ENCODE data around the gene H2BK1. TPM values are rescaled to one million over a fixed set of nuclear protein-coding genes. Genes with fewer than 3 reads are reported as not detected.

H2BK1 gene
- total RNA-seq, 2 donors from 2014 or later = not detected

DNA sequence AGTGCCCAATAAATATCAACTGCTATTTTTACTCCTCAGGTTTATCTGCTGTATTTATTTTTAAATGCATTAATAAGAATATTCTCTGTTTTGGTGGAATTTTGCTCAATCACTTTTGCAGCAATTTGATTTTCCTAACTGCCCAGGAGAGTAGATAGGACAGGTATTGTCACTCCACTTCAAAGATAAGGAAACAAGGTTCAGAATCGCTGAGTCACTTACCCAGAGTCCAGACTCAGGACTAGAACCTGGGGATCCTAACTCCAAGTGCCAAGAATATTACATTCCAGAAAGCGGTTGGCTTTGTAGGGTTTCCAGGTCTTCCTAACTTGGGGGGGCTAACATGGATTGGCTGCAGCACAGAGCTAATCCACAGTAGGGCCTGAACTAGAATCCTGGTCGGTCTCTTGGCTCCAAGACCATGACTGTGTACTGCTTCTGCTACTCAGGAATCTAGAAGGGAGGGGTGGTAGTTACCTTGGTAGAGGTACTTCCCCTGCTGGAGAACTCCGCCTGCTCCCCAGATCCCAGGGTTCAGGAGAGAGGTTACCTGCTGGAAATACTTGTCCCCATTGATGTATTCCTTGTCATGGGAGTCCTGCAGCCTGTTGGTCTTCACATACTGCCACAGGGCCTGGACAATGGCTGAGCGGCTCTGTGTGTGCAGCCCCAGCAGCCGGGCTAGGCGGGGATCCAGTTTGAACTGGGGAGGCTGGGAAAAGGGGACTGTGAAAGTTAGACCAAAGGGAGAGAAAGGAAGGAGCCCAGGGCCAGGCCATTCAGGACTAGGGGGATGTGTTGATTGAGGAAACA lies 30.9 kb upstream of the H2BK1 start:
- Mint-ChIP-seq H3K9me3 (no peaks in the 10 kb centered on the region), H3K4me3 (no peak overlapping the region), H3K36me3 (ENCODE audit: low read depth) (peaks cover 41% of the 10 kb centered on the region), H3K27ac (peak overlapping the region; percentile 59), H3K27me3 (ENCODE audit: insufficient read depth) (peaks cover 7% of the 10 kb centered on the region), H3K4me1 (peaks cover 15% of the 10 kb centered on the region)
- DNase-seq = peak; percentile 38
- no peaks in the 10 kb centered on the region for H3K27me3 ChIP-seq (ENCODE audit: control insufficient read depth, insufficient read depth, low read length, poor library complexity, severe bottlenecking)
- H3K4me1 ChIP-seq (ENCODE audit: control insufficient read depth, insufficient read depth, low read length) = peaks cover 8% of the 10 kb centered on the region
- H3K36me3 ChIP-seq (ENCODE audit: control insufficient read depth, insufficient read depth, low read length) = peaks cover 56% of the 10 kb centered on the region
- TF ChIP-seq, protein P1, sequence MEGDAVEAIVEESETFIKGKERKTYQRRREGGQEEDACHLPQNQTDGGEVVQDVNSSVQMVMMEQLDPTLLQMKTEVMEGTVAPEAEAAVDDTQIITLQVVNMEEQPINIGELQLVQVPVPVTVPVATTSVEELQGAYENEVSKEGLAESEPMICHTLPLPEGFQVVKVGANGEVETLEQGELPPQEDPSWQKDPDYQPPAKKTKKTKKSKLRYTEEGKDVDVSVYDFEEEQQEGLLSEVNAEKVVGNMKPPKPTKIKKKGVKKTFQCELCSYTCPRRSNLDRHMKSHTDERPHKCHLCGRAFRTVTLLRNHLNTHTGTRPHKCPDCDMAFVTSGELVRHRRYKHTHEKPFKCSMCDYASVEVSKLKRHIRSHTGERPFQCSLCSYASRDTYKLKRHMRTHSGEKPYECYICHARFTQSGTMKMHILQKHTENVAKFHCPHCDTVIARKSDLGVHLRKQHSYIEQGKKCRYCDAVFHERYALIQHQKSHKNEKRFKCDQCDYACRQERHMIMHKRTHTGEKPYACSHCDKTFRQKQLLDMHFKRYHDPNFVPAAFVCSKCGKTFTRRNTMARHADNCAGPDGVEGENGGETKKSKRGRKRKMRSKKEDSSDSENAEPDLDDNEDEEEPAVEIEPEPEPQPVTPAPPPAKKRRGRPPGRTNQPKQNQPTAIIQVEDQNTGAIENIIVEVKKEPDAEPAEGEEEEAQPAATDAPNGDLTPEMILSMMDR (conservative IDR thresholded peaks at IDR 0.05) = no peak
- H3K9ac ChIP-seq (ENCODE audit: extremely low read depth, low read length, poor library complexity, severe bottlenecking) = no peak overlapping the region
- no peaks in the 10 kb centered on the region for H3K9me3 ChIP-seq (ENCODE audit: control insufficient read depth, low read length)
- WGBS, 2 experiments (ENCODE audit: insufficient coverage in 1 of 2, insufficient read length in 1 of 2) = 95 to 96% methylated on average over 4 to 7 of the region's 7 CpGs
- no peak overlapping the region for H3K27ac ChIP-seq (ENCODE audit: low read depth, low read length)
- no peak overlapping the region for H3K4me3 ChIP-seq (ENCODE audit: low read length)

DNA sequence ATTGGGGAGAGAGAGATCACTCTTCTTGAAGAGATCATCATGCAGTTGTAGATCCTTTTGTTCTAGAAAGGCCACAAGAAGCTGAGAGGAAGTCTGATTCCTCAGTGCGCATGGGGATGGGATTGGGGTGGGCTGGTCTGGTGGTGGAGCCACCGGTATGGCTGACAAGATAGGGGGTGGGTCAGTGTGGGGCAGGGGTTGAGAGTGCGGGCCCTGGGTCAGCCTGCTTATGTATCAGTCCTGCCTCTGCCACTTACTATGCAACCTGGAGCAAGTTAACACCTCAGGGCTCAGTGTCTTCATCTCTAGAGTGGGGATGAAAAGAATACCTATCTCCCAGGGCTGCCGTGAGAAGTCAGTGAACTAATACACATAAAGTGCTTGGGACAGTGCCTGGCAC lies 30.2 kb upstream of the H2BK1 start:
- Mint-ChIP-seq H3K27ac (peak overlapping the region; percentile 39), H3K27me3 (ENCODE audit: insufficient read depth) (peaks cover 3% of the 10 kb centered on the region), H3K9me3 (no peaks in the 10 kb centered on the region), H3K36me3 (ENCODE audit: low read depth) (peaks cover 42% of the 10 kb centered on the region), H3K4me3 (no peak overlapping the region), H3K4me1 (peaks cover 13% of the 10 kb centered on the region)
- H3K27me3 ChIP-seq (ENCODE audit: control insufficient read depth, insufficient read depth, low read length, poor library complexity, severe bottlenecking) = no peaks in the 10 kb centered on the region
- peaks cover 8% of the 10 kb centered on the region for H3K4me1 ChIP-seq (ENCODE audit: control insufficient read depth, insufficient read depth, low read length)
- WGBS, 2 experiments (ENCODE audit: insufficient coverage in 1 of 2, insufficient read length in 1 of 2) = 99 to 100% methylated on average over 1 to 4 of the region's 4 CpGs
- TF ChIP-seq, protein P1 (conservative IDR thresholded peaks at IDR 0.05) = no peak
- H3K9ac ChIP-seq (ENCODE audit: extremely low read depth, low read length, poor library complexity, severe bottlenecking) = no peak overlapping the region
- no peak for DNase-seq
- peaks cover 58% of the 10 kb centered on the region for H3K36me3 ChIP-seq (ENCODE audit: control insufficient read depth, insufficient read depth, low read length)
- H3K4me3 ChIP-seq (ENCODE audit: low read length) = no peak overlapping the region
- H3K27ac ChIP-seq (ENCODE audit: low read depth, low read length) = no peak overlapping the region
- H3K9me3 ChIP-seq (ENCODE audit: control insufficient read depth, low read length) = no peaks in the 10 kb centered on the region

DNA sequence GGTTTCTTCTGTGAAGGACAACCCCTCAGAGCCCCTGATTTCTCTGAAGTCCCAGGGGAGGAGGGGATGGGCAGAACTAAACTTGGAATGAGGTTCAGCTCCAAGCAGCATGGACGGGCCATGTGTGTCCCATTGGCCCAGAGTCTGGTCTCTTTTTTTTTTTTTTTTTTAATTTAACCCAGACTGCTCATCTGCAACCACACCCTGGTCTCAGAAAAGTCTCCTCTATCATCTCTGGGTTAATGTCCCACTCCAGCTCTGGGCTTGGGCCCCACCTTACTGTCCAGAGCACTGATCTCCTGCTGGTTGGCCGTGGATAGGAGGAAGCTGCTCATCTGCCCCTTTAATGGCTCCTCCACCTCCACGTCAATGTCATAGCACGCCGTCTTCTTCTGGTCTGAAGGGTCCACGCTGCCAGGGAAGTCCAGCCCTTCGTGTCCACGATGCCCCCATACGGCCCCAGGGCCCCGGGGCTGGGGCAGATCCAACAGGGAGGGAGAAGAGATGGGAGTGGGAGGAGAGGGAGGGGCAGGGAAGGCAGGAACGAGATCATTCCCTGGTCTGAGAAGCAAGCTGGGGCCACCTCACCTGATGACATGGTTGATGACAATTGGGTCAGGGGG lies 29.7 kb upstream of the H2BK1 start:
- Mint-ChIP-seq H3K9me3 (no peaks in the 10 kb centered on the region), H3K4me1 (peaks cover 13% of the 10 kb centered on the region), H3K36me3 (ENCODE audit: low read depth) (peaks cover 46% of the 10 kb centered on the region), H3K4me3 (no peak overlapping the region), H3K27ac (peak overlapping the region; percentile 39), H3K27me3 (ENCODE audit: insufficient read depth) (peaks cover 3% of the 10 kb centered on the region)
- Histone ChIP-seq H3K9me3 (ENCODE audit: control insufficient read depth, low read length) (no peaks in the 10 kb centered on the region), H3K27ac (ENCODE audit: low read depth, low read length) (no peak overlapping the region), H3K9ac (ENCODE audit: extremely low read depth, low read length, poor library complexity, severe bottlenecking) (no peak overlapping the region), H3K36me3 (ENCODE audit: control insufficient read depth, insufficient read depth, low read length) (peaks cover 64% of the 10 kb centered on the region), H3K4me3 (ENCODE audit: low read length) (no peak overlapping the region), H3K4me1 (ENCODE audit: control insufficient read depth, insufficient read depth, low read length) (peaks cover 5% of the 10 kb centered on the region), H3K27me3 (ENCODE audit: control insufficient read depth, insufficient read depth, low read length, poor library complexity, severe bottlenecking) (no peaks in the 10 kb centered on the region)
- DNase-seq = no peak
- TF ChIP-seq, protein P1 (conservative IDR thresholded peaks at IDR 0.05) = no peak
- 90 to 92% methylated on average over 4 to 11 of the region's 11 CpGs for WGBS, 2 experiments (ENCODE audit: insufficient coverage in 1 of 2, insufficient read length in 1 of 2)

Measured in endodermal cell (in vitro differentiated cells).